Measurements from ENCODE around the gene AP3S2. TPM values are rescaled to one million over a fixed set of nuclear protein-coding genes. Genes with fewer than 3 reads are reported as not detected.

Gene AP3S2
- total RNA-seq, 1 experiment from 2014 or later = 35.7 TPM

DNA sequence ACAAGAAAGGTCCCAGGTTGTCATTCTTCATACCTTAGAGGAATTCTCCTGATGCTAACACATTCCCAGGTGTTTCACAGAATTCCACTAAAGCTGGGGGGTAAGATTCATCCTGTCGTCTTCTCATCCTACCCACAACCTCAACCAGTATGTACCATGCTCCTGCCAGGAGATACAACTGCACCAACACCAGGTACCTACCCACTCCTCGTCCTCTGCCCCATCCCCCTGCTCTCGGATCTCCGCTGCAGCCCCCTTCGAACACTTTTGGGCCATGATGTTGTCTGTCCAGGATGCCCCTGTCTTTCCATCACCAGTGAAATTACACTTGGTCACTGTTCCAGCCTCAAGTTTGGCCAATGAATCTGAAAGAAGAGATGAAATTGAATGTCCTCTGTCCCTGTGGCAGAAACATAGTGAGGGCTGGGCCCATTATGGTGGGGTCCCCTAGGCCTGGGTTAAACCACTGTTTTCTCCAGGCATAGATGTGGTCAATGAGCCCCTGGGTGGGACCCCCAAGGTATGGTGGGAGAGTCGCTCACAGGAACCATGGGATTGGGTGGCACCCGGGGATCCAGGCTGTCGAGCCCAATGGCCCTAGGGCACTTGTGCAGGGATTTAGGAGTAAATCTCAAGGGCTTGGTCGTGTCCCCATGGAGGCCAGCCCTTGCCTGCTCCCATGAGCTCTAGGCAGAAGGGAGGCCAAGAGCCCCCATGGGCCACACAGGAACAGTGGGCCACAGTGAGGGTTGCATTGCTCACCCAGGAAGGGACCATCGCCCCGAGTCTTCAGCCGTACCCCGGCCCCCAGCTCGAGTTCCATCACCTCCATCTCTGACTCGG lies 9.4 kb upstream of the AP3S2 start (continued):
- TF ChIP-seq ZNF532 (CRISPR knock-in tag; IDR thresholded peaks at IDR 0.05; ENCODE audit: borderline replicate concordance) (no peak), ZNF423 (CRISPR knock-in tag; IDR thresholded peaks at IDR 0.05) (no peak), ATF1 (CRISPR knock-in tag; IDR thresholded peaks at IDR 0.05) (no peak), ZMAT4 (CRISPR knock-in tag; IDR thresholded peaks at IDR 0.05) (no peak), OVOL2 (CRISPR knock-in tag; IDR thresholded peaks at IDR 0.05; ENCODE audit: borderline replicate concordance) (no peak), CTCF (IDR thresholded peaks at IDR 0.05) (no peak)
- TF ChIP-seq, protein P1, sequence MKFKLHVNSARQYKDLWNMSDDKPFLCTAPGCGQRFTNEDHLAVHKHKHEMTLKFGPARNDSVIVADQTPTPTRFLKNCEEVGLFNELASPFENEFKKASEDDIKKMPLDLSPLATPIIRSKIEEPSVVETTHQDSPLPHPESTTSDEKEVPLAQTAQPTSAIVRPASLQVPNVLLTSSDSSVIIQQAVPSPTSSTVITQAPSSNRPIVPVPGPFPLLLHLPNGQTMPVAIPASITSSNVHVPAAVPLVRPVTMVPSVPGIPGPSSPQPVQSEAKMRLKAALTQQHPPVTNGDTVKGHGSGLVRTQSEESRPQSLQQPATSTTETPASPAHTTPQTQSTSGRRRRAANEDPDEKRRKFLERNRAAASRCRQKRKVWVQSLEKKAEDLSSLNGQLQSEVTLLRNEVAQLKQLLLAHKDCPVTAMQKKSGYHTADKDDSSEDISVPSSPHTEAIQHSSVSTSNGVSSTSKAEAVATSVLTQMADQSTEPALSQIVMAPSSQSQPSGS (CRISPR knock-in tag; IDR thresholded peaks at IDR 0.05; ENCODE audit: borderline replicate concordance, low read depth) = no peak

DNA sequence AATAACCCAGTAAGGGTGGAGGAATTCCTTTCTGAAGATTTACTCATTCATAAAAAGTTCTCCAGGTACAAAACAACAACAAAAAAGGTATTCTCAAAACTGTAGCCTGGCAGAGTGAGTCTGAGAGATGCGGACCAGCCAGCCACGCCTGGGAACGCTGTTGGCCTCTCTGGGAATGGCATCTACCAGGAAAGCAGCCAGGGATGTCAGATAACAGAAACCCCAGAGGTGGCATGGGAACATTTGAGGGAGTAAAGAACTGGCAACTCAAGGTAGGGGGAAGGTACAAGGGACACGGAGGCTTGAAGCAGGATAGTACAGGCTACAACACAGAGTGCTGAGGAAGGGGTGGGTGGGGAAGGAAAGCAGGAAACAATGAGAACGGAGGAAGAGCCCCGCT lies 7.1 kb upstream of the AP3S2 start:
- Mint-ChIP-seq H3K36me3 (no peaks in the 10 kb centered on the region), H3K4me3 (no peak overlapping the region), H3K27ac (no peak overlapping the region), H3K27me3 (ENCODE audit: low read depth) (no peaks in the 10 kb centered on the region; the same call in 1 of the 2 replicates), H3K4me1 (peaks cover 7% of the 10 kb centered on the region), H3K9me3 (no peaks in the 10 kb centered on the region)
- ATAC-seq = no peak
- CTCF ChIA-PET = no interaction called here
- POLR2A ChIA-PET = interaction anchor here (0.5 kb wide), 1 partner anchor 161 kb away, joined by 5 read pairs; no protein-coding TSS in a partner anchor
- no peak for DNase-seq (ENCODE audit: low spot score)
- TF ChIP-seq AFF4 (CRISPR knock-in tag; IDR thresholded peaks at IDR 0.05; ENCODE audit: borderline replicate concordance) (no peak), RELA (CRISPR knock-in tag; IDR thresholded peaks at IDR 0.05; ENCODE audit: borderline replicate concordance) (no peak), ZNF532 (CRISPR knock-in tag; IDR thresholded peaks at IDR 0.05; ENCODE audit: borderline replicate concordance) (no peak), PRRX2 (CRISPR knock-in tag; IDR thresholded peaks at IDR 0.05) (no peak), FOXP1 (CRISPR knock-in tag; IDR thresholded peaks at IDR 0.05; ENCODE audit: borderline replicate concordance) (no peak)
- TF ChIP-seq, protein P2, sequence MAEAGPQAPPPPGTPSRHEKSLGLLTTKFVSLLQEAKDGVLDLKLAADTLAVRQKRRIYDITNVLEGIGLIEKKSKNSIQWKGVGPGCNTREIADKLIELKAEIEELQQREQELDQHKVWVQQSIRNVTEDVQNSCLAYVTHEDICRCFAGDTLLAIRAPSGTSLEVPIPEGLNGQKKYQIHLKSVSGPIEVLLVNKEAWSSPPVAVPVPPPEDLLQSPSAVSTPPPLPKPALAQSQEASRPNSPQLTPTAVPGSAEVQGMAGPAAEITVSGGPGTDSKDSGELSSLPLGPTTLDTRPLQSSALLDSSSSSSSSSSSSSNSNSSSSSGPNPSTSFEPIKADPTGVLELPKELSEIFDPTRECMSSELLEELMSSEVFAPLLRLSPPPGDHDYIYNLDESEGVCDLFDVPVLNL (CRISPR knock-in tag; IDR thresholded peaks at IDR 0.05; ENCODE audit: borderline replicate concordance, low read depth) = no peak
- TF ChIP-seq, protein P3, sequence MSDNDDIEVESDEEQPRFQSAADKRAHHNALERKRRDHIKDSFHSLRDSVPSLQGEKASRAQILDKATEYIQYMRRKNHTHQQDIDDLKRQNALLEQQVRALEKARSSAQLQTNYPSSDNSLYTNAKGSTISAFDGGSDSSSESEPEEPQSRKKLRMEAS (CRISPR knock-in tag; IDR thresholded peaks at IDR 0.05) = no peak
